HepG2 (cell line): ENCODE data around the gene LCK. TPM values are rescaled to one million over a fixed set of nuclear protein-coding genes. Genes with fewer than 3 reads are reported as not detected.

Experiments
- ARNTL ChIP-seq: sonication (generic); formaldehyde crosslinking; IDR thresholded peaks from 2 replicates; pipeline ENCODE4 v1.4.0; 2020; ENCODE audit warnings: mild to moderate bottlenecking, missing genetic modification reagents
- ATF1 ChIP-seq: IDR thresholded peaks from 2 replicates; pipeline ENCODE4 v1.6.1; 2016; ENCODE audit warnings: mild to moderate bottlenecking, control low read depth
- DMAP1 ChIP-seq: IDR thresholded peaks from 2 replicates; pipeline ENCODE4 v1.6.1; 2016
- FOSL1 ChIP-seq: sonication (generic); formaldehyde crosslinking; IDR thresholded peaks from 2 replicates; pipeline ENCODE4 v1.9.0; 2021; ENCODE audit warnings: missing genetic modification reagents, borderline replicate concordance
- GRHL1 ChIP-seq: sonication (generic); formaldehyde crosslinking; conservative IDR thresholded peaks from 2 replicates; pipeline ENCODE4 v1.8.0; 2022; ENCODE audit warnings: missing genetic modification reagents
- HNRNPLL ChIP-seq: fragments of 200-400 bp; formaldehyde crosslinking; IDR thresholded peaks from 2 replicates; pipeline ENCODE4 v1.6.1; 2017; ENCODE audit warnings: mild to moderate bottlenecking, low read depth, low read length; ENCODE audit not compliant: poor library complexity, severe bottlenecking
- KDM2A ChIP-seq: sonication (generic); formaldehyde crosslinking; IDR thresholded peaks from 2 replicates; pipeline ENCODE4 v1.4.0; 2020; ENCODE audit warnings: low read depth, missing genetic modification reagents, borderline replicate concordance
- NAIF1 ChIP-seq: sonication (generic); formaldehyde crosslinking; IDR thresholded peaks from 2 replicates; pipeline ENCODE4 v1.5.0; 2020; ENCODE audit warnings: mild to moderate bottlenecking, missing genetic modification reagents, borderline replicate concordance
- PAX8 ChIP-seq: sonication (generic); formaldehyde crosslinking; IDR thresholded peaks from 2 replicates; pipeline ENCODE4 v1.8.0; 2022; ENCODE audit warnings: mild to moderate bottlenecking, missing genetic modification reagents, borderline replicate concordance
- SMYD3 ChIP-seq: sonication (generic); formaldehyde crosslinking; IDR thresholded peaks from 2 replicates; pipeline ENCODE4 v1.8.1; 2023; ENCODE audit warnings: mild to moderate bottlenecking, missing genetic modification reagents
- TBX2 ChIP-seq: sonication (generic); formaldehyde crosslinking; IDR thresholded peaks from 2 replicates; pipeline ENCODE4 v1.5.0; 2020; ENCODE audit warnings: missing genetic modification reagents, mild to moderate bottlenecking, borderline replicate concordance
- ZBTB10 ChIP-seq: sonication (generic); formaldehyde crosslinking; IDR thresholded peaks from 2 replicates; pipeline ENCODE4 v1.4.0; 2020; ENCODE audit warnings: missing genetic modification reagents, borderline replicate concordance
- ZKSCAN5 ChIP-seq: sonication (generic); formaldehyde crosslinking; IDR thresholded peaks from 2 replicates; pipeline ENCODE4 v1.5.1; 2020; ENCODE audit warnings: mild to moderate bottlenecking, missing genetic modification reagents
- ZNF121 ChIP-seq: sonication (generic); formaldehyde crosslinking; IDR thresholded peaks from 2 replicates; pipeline ENCODE4 v1.5.0; 2020; ENCODE audit warnings: mild to moderate bottlenecking, missing genetic modification reagents
- ZSCAN25 ChIP-seq: sonication (generic); formaldehyde crosslinking; IDR thresholded peaks from 2 replicates; pipeline ENCODE4 v1.8.0; 2022; ENCODE audit warnings: mild to moderate bottlenecking, missing genetic modification reagents
- polyA plus RNA-seq, 8 experiments: library from polyadenylated mRNA; depleted of rRNA in 3 of 8; stranded (reverse) in 7 of 8; unstranded in 1 of 8; fragments of >200 nt; fragmentation: Illumina TruSeq in 4 of 8; extraction: Trizol in 4 of 8; gene quantifications; 2 replicates each; pipeline versions ENCODE4 v1.2.1 to v1.2.3, GENCODE V29; 2011 to 2016; ENCODE audit warnings: low read depth in 4 of 8, missing spikeins in 1 of 8, mixed read lengths in 1 of 8; ENCODE audit not compliant: insufficient read depth in 1 of 8
- total RNA-seq, 5 experiments: library from RNA; depleted of rRNA; stranded (reverse); fragments of >200 nt; fragmentation: Illumina TruSeq; extraction: Trizol; gene quantifications; 2 replicates each; pipeline ENCODE4 v1.2.3, GENCODE V29; 2016; ENCODE audit warnings: low read depth in 1 of 5
- TF ChIP-seq, protein P1 (sequence below): IDR thresholded peaks from 2 replicates; pipeline ENCODE4 v1.6.1; 2016
- TF ChIP-seq, protein P2 (sequence below): sonication (generic); formaldehyde crosslinking; IDR thresholded peaks from 2 replicates; pipeline ENCODE4 v1.4.0; 2020; ENCODE audit warnings: missing genetic modification reagents, borderline replicate concordance

The LCK gene
- total and polyA plus RNA-seq, 2 of the 13 experiments (the other 11 are each of a cell fraction or from before 2014, with no cell fraction given) = 0.93 to 1.8 TPM

DNA sequence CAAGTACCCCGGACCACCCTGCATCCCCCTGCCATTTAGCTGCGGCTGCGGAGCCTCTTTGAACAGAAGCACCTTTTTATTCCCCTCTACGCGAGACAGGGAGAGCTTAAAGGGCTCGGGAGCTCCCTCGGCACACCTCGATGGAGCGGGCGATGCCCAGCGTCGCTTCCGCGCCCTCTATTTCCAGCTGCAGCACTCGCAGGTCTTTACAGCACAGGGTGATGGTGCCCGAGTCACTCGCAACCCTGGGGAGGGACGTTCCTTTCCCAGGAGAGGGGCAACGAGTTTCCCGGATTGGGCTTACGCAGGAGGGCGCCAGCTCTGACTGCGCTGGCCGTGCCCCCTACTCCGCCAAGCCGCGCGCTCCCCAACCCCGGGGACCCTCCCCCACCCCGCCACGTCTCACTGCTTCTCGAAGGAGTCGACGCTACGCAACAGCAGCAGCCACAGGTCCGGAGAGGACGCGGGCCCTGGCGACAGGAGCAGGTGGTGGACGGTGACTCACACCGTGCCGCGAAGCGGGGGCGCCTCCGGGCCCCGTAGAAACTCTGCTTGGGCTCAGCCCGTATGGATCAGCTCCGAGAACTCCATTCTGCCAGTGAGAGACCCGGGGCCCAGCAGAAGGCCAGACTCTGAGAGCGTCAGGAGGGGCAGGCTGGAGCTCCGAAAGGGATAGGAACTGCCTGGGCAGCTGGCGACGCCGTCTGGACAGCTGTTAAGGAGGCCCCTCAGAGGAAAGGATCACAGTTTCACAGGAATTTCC is 9.9 kb upstream of the LCK start (continued):
- TF ChIP-seq DMAP1 (CRISPR knock-in tag) = peak; percentile 21; the same call in 1 of the 2 replicates
- peak; percentile 58; the same call in 1 of the 2 replicates for TF ChIP-seq NAIF1 (CRISPR knock-in tag)
- TF ChIP-seq, protein P1, sequence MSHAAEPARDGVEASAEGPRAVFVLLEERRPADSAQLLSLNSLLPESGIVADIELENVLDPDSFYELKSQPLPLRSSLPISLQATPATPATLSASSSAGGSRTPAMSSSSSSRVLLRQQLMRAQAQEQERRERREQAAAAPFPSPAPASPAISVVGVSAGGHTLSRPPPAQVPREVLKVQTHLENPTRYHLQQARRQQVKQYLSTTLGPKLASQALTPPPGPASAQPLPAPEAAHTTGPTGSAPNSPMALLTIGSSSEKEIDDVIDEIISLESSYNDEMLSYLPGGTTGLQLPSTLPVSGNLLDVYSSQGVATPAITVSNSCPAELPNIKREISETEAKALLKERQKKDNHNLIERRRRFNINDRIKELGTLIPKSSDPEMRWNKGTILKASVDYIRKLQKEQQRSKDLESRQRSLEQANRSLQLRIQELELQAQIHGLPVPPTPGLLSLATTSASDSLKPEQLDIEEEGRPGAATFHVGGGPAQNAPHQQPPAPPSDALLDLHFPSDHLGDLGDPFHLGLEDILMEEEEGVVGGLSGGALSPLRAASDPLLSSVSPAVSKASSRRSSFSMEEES = no peak
- no peak for TF ChIP-seq GRHL1 (CRISPR knock-in tag)
- no peak for TF ChIP-seq SMYD3
- peak; percentile 35; the same call in 1 of the 2 replicates for TF ChIP-seq ZSCAN25 (CRISPR knock-in tag)
- peak; percentile 44; the same call in 1 of the 2 replicates for TF ChIP-seq ARNTL
- TF ChIP-seq FOSL1 (CRISPR knock-in tag) = peak; percentile 61
- TF ChIP-seq KDM2A (CRISPR knock-in tag) = peak; percentile 58; the same call in 1 of the 2 replicates
- no peak for TF ChIP-seq ZKSCAN5
- peak; percentile 71 for TF ChIP-seq HNRNPLL
- no peak for TF ChIP-seq ZBTB10 (CRISPR knock-in tag)
- TF ChIP-seq, protein P2, sequence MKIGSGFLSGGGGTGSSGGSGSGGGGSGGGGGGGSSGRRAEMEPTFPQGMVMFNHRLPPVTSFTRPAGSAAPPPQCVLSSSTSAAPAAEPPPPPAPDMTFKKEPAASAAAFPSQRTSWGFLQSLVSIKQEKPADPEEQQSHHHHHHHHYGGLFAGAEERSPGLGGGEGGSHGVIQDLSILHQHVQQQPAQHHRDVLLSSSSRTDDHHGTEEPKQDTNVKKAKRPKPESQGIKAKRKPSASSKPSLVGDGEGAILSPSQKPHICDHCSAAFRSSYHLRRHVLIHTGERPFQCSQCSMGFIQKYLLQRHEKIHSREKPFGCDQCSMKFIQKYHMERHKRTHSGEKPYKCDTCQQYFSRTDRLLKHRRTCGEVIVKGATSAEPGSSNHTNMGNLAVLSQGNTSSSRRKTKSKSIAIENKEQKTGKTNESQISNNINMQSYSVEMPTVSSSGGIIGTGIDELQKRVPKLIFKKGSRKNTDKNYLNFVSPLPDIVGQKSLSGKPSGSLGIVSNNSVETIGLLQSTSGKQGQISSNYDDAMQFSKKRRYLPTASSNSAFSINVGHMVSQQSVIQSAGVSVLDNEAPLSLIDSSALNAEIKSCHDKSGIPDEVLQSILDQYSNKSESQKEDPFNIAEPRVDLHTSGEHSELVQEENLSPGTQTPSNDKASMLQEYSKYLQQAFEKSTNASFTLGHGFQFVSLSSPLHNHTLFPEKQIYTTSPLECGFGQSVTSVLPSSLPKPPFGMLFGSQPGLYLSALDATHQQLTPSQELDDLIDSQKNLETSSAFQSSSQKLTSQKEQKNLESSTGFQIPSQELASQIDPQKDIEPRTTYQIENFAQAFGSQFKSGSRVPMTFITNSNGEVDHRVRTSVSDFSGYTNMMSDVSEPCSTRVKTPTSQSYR (CRISPR knock-in tag) = peak; percentile 73; the same call in 1 of the 2 replicates
- no peak for TF ChIP-seq ATF1 (CRISPR knock-in tag)
- TF ChIP-seq ZNF121 (CRISPR knock-in tag) = no peak
- TF ChIP-seq TBX2 = peak; percentile 25; the same call in 1 of the 2 replicates
- 0 out of 2 replicates have a peak, but pooled peaks have one; percentile 27 for TF ChIP-seq PAX8 (CRISPR knock-in tag)
